ENCODE data around the gene NTM. TPM values are rescaled to one million over a fixed set of nuclear protein-coding genes. Genes with fewer than 3 reads are reported as not detected.
A peak's percentile ranks its signal among the peaks of the same experiment; 100 is the strongest.

The NTM gene
- total RNA-seq (2014; rRNA removed; shearing (Covaris generic)): 23.1 and 25.9 TPM in 2 replicates
- 48.3 and 49.0 TPM in 2 replicates for polyA plus RNA-seq (2016; fragmentation: Nextera tagmentation; extraction: Ambion mirVana)

GRCh38 chr11:131370090-131370751 lies at the start of gene NTM:
NTM (plus strand) TSS chr11:131370615.
- peaks cover 61% of the 10 kb centered on the region for H3K27me3 ChIP-seq (replicated peaks; ENCODE audit: insufficient read depth)
- H4K20me1 ChIP-seq (ENCODE audit: insufficient read depth): no peaks in the 10 kb centered on the region
- peak; percentile 17 for DNase-seq
- H3K36me3 ChIP-seq (ENCODE audit: low read depth): no peaks in the 10 kb centered on the region
- H3K9ac ChIP-seq: no peak within 1 kb of the TSS
- H3K4me3 ChIP-seq: no peak within 1 kb of the TSS
- WGBS, 2 experiments (ENCODE audit: low coverage in 1 of 2, low lambda C conversion rate in 2 of 2, missing lambda C conversion rate in 2 of 2): 1 to 5% methylated on average over 7 of the region's 7 CpGs
- H3K9me2 ChIP-seq (ENCODE audit: insufficient read depth): no peaks in the 10 kb centered on the region
- no peak within 1 kb of the TSS for H3K4me2 ChIP-seq (ENCODE audit: unreplicated experiment)
- no peaks in the 10 kb centered on the region for H3F3A ChIP-seq (ENCODE audit: insufficient read depth)
- no peaks in the 10 kb centered on the region for H3K4me1 ChIP-seq (ENCODE audit: insufficient read depth)
- TF ChIP-seq EZH2phosphoT487 (IDR thresholded peaks at IDR 0.05; ENCODE audit: insufficient read depth, low read depth) (no peak), EZH2 (IDR thresholded peaks at IDR 0.05; ENCODE audit: insufficient read depth, poor library complexity, severe bottlenecking) (no peak)
- no peaks in the 10 kb centered on the region for H3K79me2 ChIP-seq (ENCODE audit: insufficient read depth)
- in situ Hi-C loops (cut with MboI): no loop called here
- H3K9me3 ChIP-seq (ENCODE audit: low read depth): no peaks in the 10 kb centered on the region
- no peak within 1 kb of the TSS for H3K27ac ChIP-seq
- no peak within 1 kb of the TSS for H2AFZ ChIP-seq

GRCh38 chr11:131324921-131325570 lies 45.4 kb upstream of the NTM start:
- Histone ChIP-seq H3K4me1 (ENCODE audit: insufficient read depth) (no peaks in the 10 kb centered on the region), H3K79me2 (ENCODE audit: insufficient read depth) (no peaks in the 10 kb centered on the region), H3F3A (ENCODE audit: insufficient read depth) (no peaks in the 10 kb centered on the region), H3K4me3 (no peak overlapping the region), H3K4me2 (ENCODE audit: unreplicated experiment) (no peak overlapping the region), H4K20me1 (ENCODE audit: insufficient read depth) (no peaks in the 10 kb centered on the region), H3K27me3 (replicated peaks; ENCODE audit: insufficient read depth) (peaks cover 4% of the 10 kb centered on the region; the same call in 1 of the 2 replicates), H3K27ac (no peak overlapping the region), H2AFZ (no peak overlapping the region), H3K36me3 (ENCODE audit: low read depth) (no peaks in the 10 kb centered on the region), H3K9ac (no peak overlapping the region), H3K9me3 (ENCODE audit: low read depth) (no peaks in the 10 kb centered on the region), H3K9me2 (ENCODE audit: insufficient read depth) (no peaks in the 10 kb centered on the region)
- in situ Hi-C loops (cut with MboI): no loop called here
- 28 to 38% methylated on average over 11 of the region's 11 CpGs for WGBS, 2 experiments (ENCODE audit: low coverage in 1 of 2, low lambda C conversion rate in 2 of 2, missing lambda C conversion rate in 2 of 2)
- TF ChIP-seq EZH2 (IDR thresholded peaks at IDR 0.05; ENCODE audit: insufficient read depth, poor library complexity, severe bottlenecking) (no peak), EZH2phosphoT487 (IDR thresholded peaks at IDR 0.05; ENCODE audit: insufficient read depth, low read depth) (no peak)
- DNase-seq: no peak

- Histone ChIP-seq H3K9me2 (ENCODE audit: insufficient read depth) (no peaks in the 10 kb centered on the region), H4K20me1 (ENCODE audit: insufficient read depth) (no peaks in the 10 kb centered on the region), H3K79me2 (ENCODE audit: insufficient read depth) (no peaks in the 10 kb centered on the region), H3K36me3 (ENCODE audit: low read depth) (no peaks in the 10 kb centered on the region), H3K4me1 (ENCODE audit: insufficient read depth) (no peaks in the 10 kb centered on the region), H3K27me3 (replicated peaks; ENCODE audit: insufficient read depth) (peaks cover 6% of the 10 kb centered on the region; the same call in 1 of the 2 replicates), H3F3A (ENCODE audit: insufficient read depth) (no peaks in the 10 kb centered on the region), H3K9me3 (ENCODE audit: low read depth) (no peaks in the 10 kb centered on the region), H3K4me2 (ENCODE audit: unreplicated experiment) (no peak overlapping the region), H3K9ac (no peak overlapping the region), H2AFZ (no peak overlapping the region), H3K27ac (no peak overlapping the region), H3K4me3 (no peak overlapping the region)
- no peak for DNase-seq
- TF ChIP-seq EZH2phosphoT487 (IDR thresholded peaks at IDR 0.05; ENCODE audit: insufficient read depth, low read depth) (no peak), EZH2 (IDR thresholded peaks at IDR 0.05; ENCODE audit: insufficient read depth, poor library complexity, severe bottlenecking) (no peak)
- in situ Hi-C loops (cut with MboI): no loop called here
- 4 to 8% methylated on average over 4 of the region's 4 CpGs for WGBS, 2 experiments (ENCODE audit: low coverage in 1 of 2, low lambda C conversion rate in 2 of 2, missing lambda C conversion rate in 2 of 2)
Observed at GRCh38 chr11:131326829-131327228, 43.6 kb upstream of the NTM start.

- H2AFZ ChIP-seq: no peak overlapping the region
- no peaks in the 10 kb centered on the region for H3K36me3 ChIP-seq (ENCODE audit: low read depth)
- H3K27ac ChIP-seq: no peak overlapping the region
- H3K27me3 ChIP-seq (replicated peaks; ENCODE audit: insufficient read depth): peaks cover 12% of the 10 kb centered on the region; the same call in 1 of the 2 replicates
- H3K4me1 ChIP-seq (ENCODE audit: insufficient read depth): no peaks in the 10 kb centered on the region
- H3K9me3 ChIP-seq (ENCODE audit: low read depth): no peaks in the 10 kb centered on the region
- H3K79me2 ChIP-seq (ENCODE audit: insufficient read depth): no peaks in the 10 kb centered on the region
- no peak for DNase-seq
- in situ Hi-C loops (cut with MboI): no loop called here
- WGBS, 2 experiments (ENCODE audit: low coverage in 1 of 2, low lambda C conversion rate in 2 of 2, missing lambda C conversion rate in 2 of 2): 4 to 6% methylated on average over 5 of the region's 5 CpGs
- H3F3A ChIP-seq (ENCODE audit: insufficient read depth): no peaks in the 10 kb centered on the region
- H3K9ac ChIP-seq: no peak overlapping the region
- no peak overlapping the region for H3K4me2 ChIP-seq (ENCODE audit: unreplicated experiment)
- H3K4me3 ChIP-seq: no peak overlapping the region
- no peaks in the 10 kb centered on the region for H4K20me1 ChIP-seq (ENCODE audit: insufficient read depth)
- no peaks in the 10 kb centered on the region for H3K9me2 ChIP-seq (ENCODE audit: insufficient read depth)
- no peak for TF ChIP-seq EZH2phosphoT487 (IDR thresholded peaks at IDR 0.05; ENCODE audit: insufficient read depth, low read depth)
- TF ChIP-seq EZH2 (IDR thresholded peaks at IDR 0.05; ENCODE audit: insufficient read depth, poor library complexity, severe bottlenecking): no peak
Observed at GRCh38 chr11:131327421-131327820, 43.0 kb upstream of the NTM start.

Measured in GM23248 (cell line).